Activated T-helper 17 cell treated with anti-CD3 and anti-CD28 coated beads, Interleukin-2, amount 50 U/mL, for 72 hours (primary cell): ENCODE measurements around the gene PLAA. TPM values are rescaled to one million over a fixed set of nuclear protein-coding genes. Genes with fewer than 3 reads are reported as not detected.
A peak's percentile ranks its signal among the peaks of the same experiment; 100 is the strongest.
"Not testable (repeated sequence)": the region's sequence is repeated elsewhere in the genome, so short reads cannot be mapped to it uniquely, and the experiment has no call there.

Experiments used
- ATAC-seq: fragments of 150-1000 bp; cut with Tn5 transposase; replicated peaks from 2 replicates; pipeline ENCODE4 v1.10.0; 2021; ENCODE audit warnings: mild to moderate bottlenecking, moderate library complexity
- H3K27ac Mint-ChIP-seq: one replicate; pipeline ENCODE4 v1.8.0; 2022; ENCODE audit warnings: mixed read lengths
- H3K27me3 Mint-ChIP-seq: one replicate; pipeline ENCODE4 v1.8.0; 2022; ENCODE audit warnings: mixed read lengths
- H3K36me3 Mint-ChIP-seq: one replicate; pipeline ENCODE4 v1.8.0; 2022; ENCODE audit warnings: low read depth, mild to moderate bottlenecking, mixed read lengths
- H3K4me1 Mint-ChIP-seq: one replicate; pipeline ENCODE4 v1.8.0; 2022; ENCODE audit warnings: mixed read lengths
- H3K4me3 Mint-ChIP-seq: one replicate; pipeline ENCODE4 v1.8.0; 2022; ENCODE audit warnings: mild to moderate bottlenecking, mixed read lengths
- H3K9me3 Mint-ChIP-seq: one replicate; pipeline ENCODE4 v1.8.0; 2022; ENCODE audit warnings: mixed read lengths
- total RNA-seq, 2 donors: library from RNA; stranded (reverse); gene quantifications; one replicate each; pipeline ENCODE4 v1.2.3, GENCODE V29; 2022

PLAA gene
- total RNA-seq, 2 donors from 2014 or later: 23.7 to 39.8 TPM

- Mint-ChIP-seq H3K27ac (peak within 1 kb of the TSS; percentile 95), H3K27me3 (no peaks in the 10 kb centered on the region)
- ATAC-seq: peak; percentile 94
These were observed 54.6 kb downstream of the PLAA start, which contains the start of gene CAAP1 for GRCh38 chr9:26892251-26893029. Gene CAAP1 (minus strand): TSS chr9:26892802. CDS start chr9:26892715, 87 bp downstream.

DNA sequence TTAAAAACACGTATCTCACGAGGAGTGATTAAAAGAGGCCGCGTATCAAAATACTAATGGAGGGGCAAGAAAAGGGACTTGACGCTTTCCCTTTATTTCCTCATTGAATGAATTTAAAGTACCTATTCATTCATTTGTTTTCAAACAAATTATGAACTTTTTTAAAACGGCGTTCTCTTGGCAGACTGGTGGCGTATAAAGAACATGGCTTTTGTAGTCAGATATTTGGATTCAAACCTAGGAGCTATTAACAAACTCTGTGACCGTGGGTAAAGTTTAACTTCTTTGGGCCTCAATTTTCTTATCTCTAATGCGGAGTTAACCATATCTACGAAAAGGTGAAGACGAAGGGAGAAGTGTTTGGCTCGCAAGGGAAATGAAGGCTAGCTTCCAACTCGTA, 55.3 kb downstream of the PLAA start:
- ATAC-seq: no peak
- Mint-ChIP-seq H3K9me3 (peaks cover 7% of the 10 kb centered on the region), H3K36me3 (peaks cover 17% of the 10 kb centered on the region)

More at GRCh38 chr9:26892251-26893029, 54.6 kb downstream of the PLAA start, which contains the start of gene CAAP1:
- Mint-ChIP-seq H3K4me1 (peaks cover 12% of the 10 kb centered on the region), H3K9me3 (peaks cover 7% of the 10 kb centered on the region), H3K36me3 (peaks cover 11% of the 10 kb centered on the region), H3K4me3 (peak within 1 kb of the TSS; percentile 89)

GRCh38 chr9:26888271-26888670, 58.8 kb downstream of the PLAA start:
- H3K27me3 Mint-ChIP-seq: no peaks in the 10 kb centered on the region
- H3K9me3 Mint-ChIP-seq: no peaks in the 10 kb centered on the region
- H3K27ac Mint-ChIP-seq: peak overlapping the region; percentile 26
- peaks cover 47% of the 10 kb centered on the region for H3K36me3 Mint-ChIP-seq
- H3K4me3 Mint-ChIP-seq: peak overlapping the region; percentile 89
- no peak for ATAC-seq
- peaks cover 12% of the 10 kb centered on the region for H3K4me1 Mint-ChIP-seq

More for the DNA sequence above, 55.3 kb downstream of the PLAA start:
- Mint-ChIP-seq H3K4me1 (peaks cover 12% of the 10 kb centered on the region), H3K27ac (peak overlapping the region; percentile 95), H3K27me3 (no peaks in the 10 kb centered on the region), H3K4me3 (peak overlapping the region; percentile 89)

GRCh38 chr9:26882154-26882553, 64.9 kb downstream of the PLAA start:
- no peaks in the 10 kb centered on the region for H3K27me3 Mint-ChIP-seq

GRCh38 chr9:26880262-26880661, 66.8 kb downstream of the PLAA start:
- ATAC-seq: no peak
- no peaks in the 10 kb centered on the region for H3K4me1 Mint-ChIP-seq
- H3K4me3 Mint-ChIP-seq: no peak overlapping the region
- no peaks in the 10 kb centered on the region for H3K27me3 Mint-ChIP-seq
- H3K36me3 Mint-ChIP-seq: peaks cover 96% of the 10 kb centered on the region
- no peaks in the 10 kb centered on the region for H3K9me3 Mint-ChIP-seq
- no peak overlapping the region for H3K27ac Mint-ChIP-seq

More at GRCh38 chr9:26882154-26882553, 64.9 kb downstream of the PLAA start:
- Mint-ChIP-seq H3K36me3 (peaks cover 96% of the 10 kb centered on the region), H3K9me3 (no peaks in the 10 kb centered on the region), H3K27ac (no peak overlapping the region), H3K4me3 (no peak overlapping the region), H3K4me1 (no peaks in the 10 kb centered on the region)
- no peak for ATAC-seq

DNA sequence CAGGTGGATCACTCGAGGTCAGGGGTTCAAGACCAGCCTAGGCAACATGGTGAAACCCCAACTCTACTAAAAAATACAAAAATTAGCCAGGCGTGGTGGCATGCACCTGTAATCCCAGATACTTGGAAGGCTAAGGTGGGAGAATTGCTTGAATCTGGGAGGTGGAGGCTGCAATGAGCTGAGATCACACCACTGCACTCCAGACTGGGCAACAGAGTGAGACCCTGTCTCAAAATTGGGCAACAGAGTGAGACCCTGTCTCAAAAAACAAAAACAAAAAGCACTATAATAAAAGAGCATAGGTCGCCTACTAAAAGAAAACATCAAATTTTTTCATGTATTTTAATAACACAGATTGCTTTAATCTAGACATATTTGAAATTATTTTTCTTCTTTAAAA, 71.9 kb downstream of the PLAA start:
- H3K27me3 Mint-ChIP-seq, H3K27ac Mint-ChIP-seq, H3K4me3 Mint-ChIP-seq, H3K4me1 Mint-ChIP-seq, ATAC-seq, H3K9me3 Mint-ChIP-seq: not testable (repeated sequence)
- peaks cover 72% of the 10 kb centered on the region for H3K36me3 Mint-ChIP-seq

DNA sequence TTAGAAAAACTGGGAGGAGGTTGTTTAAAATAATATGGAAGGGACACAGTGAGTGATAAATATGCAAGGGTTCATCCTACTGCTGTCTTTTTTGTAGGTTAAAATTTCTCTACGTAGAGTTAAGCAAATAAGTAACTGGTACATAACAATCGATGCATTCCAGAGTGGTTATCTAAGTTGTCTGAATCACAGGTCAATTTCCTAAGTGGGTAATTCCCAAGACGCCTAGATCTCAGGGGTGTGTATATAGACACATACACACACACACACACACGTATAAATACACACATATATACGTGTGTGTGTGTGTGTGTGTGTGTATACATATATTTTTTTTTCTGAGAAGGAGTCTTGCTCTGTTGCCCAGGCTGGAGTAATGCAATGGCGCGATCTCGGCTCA, 76.8 kb downstream of the PLAA start:
- H3K4me1 Mint-ChIP-seq: no peaks in the 10 kb centered on the region
- H3K27ac Mint-ChIP-seq: no peak overlapping the region
- peaks cover 54% of the 10 kb centered on the region for H3K36me3 Mint-ChIP-seq
- no peak overlapping the region for H3K4me3 Mint-ChIP-seq
- no peaks in the 10 kb centered on the region for H3K27me3 Mint-ChIP-seq
- ATAC-seq: no peak
- no peaks in the 10 kb centered on the region for H3K9me3 Mint-ChIP-seq

DNA sequence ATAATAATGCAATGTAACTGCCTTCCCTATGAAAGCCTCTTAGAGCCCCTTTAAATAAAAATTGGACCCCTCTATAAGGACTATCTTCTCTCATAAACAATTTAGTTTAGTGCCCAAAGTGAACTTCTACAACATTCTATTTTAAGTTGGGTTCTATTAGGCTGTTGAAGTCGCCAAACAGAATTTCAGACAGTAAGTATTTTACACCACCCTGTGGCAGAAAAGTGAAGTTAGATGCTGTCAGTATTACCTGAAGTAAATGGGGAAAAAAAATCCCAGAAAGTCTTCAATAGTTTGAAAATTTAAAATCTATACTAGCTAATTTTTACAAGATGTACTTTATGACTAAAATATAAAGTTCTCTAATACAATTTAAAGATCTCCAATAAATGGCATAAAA, 84.0 kb downstream of the PLAA start:
- H3K36me3 Mint-ChIP-seq: peaks cover 39% of the 10 kb centered on the region

GRCh38 chr9:26856413-26857032, 90.5 kb downstream of the PLAA start:
- Mint-ChIP-seq H3K27ac (no peak overlapping the region), H3K27me3 (no peaks in the 10 kb centered on the region), H3K4me3 (no peak overlapping the region), H3K9me3 (no peaks in the 10 kb centered on the region), H3K4me1 (no peaks in the 10 kb centered on the region), H3K36me3 (peaks cover 28% of the 10 kb centered on the region)
- ATAC-seq: no peak

More for the DNA sequence above, 84.0 kb downstream of the PLAA start:
- no peak overlapping the region for H3K4me3 Mint-ChIP-seq
- no peaks in the 10 kb centered on the region for H3K27me3 Mint-ChIP-seq
- no peak overlapping the region for H3K27ac Mint-ChIP-seq
- ATAC-seq: no peak
- no peaks in the 10 kb centered on the region for H3K4me1 Mint-ChIP-seq
- no peaks in the 10 kb centered on the region for H3K9me3 Mint-ChIP-seq

Other genes starting within 250 kb of the PLAA start
- gene CAAP1, start 54.4 kb downstream of the PLAA start, total RNA-seq: 10 to 100 TPM; 14.9 to 18.3 TPM
- gene IFT74, start 9.2 kb upstream of the PLAA start, total RNA-seq: 10 to 100 TPM in 1 of 2 donors, 1 to 10 TPM in 1; 9.5 to 10.3 TPM
- not detected for gene LRRC19, start 58.4 kb upstream of the PLAA start, total RNA-seq
- not detected for gene TEK, start 162.0 kb upstream of the PLAA start, total RNA-seq